Thyroid gland (tissue), 4 donors: ENCODE measurements around the gene ZNF668.

Experiments
- CTCF ChIP-seq, 6 experiments: fragments of 200-600 bp in 3 of 6; fragments of 450-650 bp in 3 of 6; sonication (generic) in 3 of 6; IDR thresholded peaks; one replicate each; pipeline ENCODE4 v1.5.1; 2016 to 2019; ENCODE audit warnings: antibody characterized with exemption in 6 of 6, mild to moderate bottlenecking in 2 of 6, inconsistent platforms in 1 of 6, moderate library complexity in 1 of 6
- POLR2A ChIP-seq, 2 donors: fragments of 450-650 bp; IDR thresholded peaks; one replicate each; pipeline ENCODE4 v1.6.1; 2017; ENCODE audit warnings: antibody characterized with exemption in 2 of 2, mild to moderate bottlenecking in 2 of 2, moderate library complexity in 1 of 2

GRCh38 chr16:31025339-31025738 is 48.7 kb downstream of the ZNF668 start:
- TF ChIP-seq CTCF (IDR thresholded peaks at IDR 0.05) (no peak), POLR2A (IDR thresholded peaks at IDR 0.05) (no peak)
